HepG2 (cell line): ENCODE measurements around the gene SHC1. TPM values are rescaled to one million over a fixed set of nuclear protein-coding genes. Genes with fewer than 3 reads are reported as not detected.

Experiments
- SIN3B ChIP-seq: fragments of 150-350 bp; IDR thresholded peaks from 2 replicates; pipeline ENCODE4 v1.6.1; 2014; ENCODE audit warnings: low read length
- SIX1 ChIP-seq: sonication (generic); formaldehyde crosslinking; IDR thresholded peaks from 2 replicates; pipeline ENCODE4 v1.4.0; 2020; ENCODE audit warnings: missing genetic modification reagents, borderline replicate concordance
- SRSF9 ChIP-seq: fragments of 200-400 bp; formaldehyde crosslinking; IDR thresholded peaks from 2 replicates; pipeline ENCODE4 v1.6.1; 2018; ENCODE audit warnings: borderline replicate concordance, mild to moderate bottlenecking, low read depth, low read length; ENCODE audit not compliant: insufficient read depth, poor library complexity, severe bottlenecking
- ZBED4 ChIP-seq: sonication (generic); formaldehyde crosslinking; IDR thresholded peaks from 2 replicates; pipeline ENCODE4 v1.4.0; 2020; ENCODE audit warnings: missing genetic modification reagents, borderline replicate concordance
- ZFYVE20 ChIP-seq: sonication (generic); formaldehyde crosslinking; IDR thresholded peaks from 2 replicates; pipeline ENCODE4 v1.8.0; 2023; ENCODE audit warnings: low read depth, mild to moderate bottlenecking, moderate library complexity, missing genetic modification reagents, borderline replicate concordance
- ZNF24 ChIP-seq: fragments of 450-650 bp; IDR thresholded peaks from 2 replicates; pipeline ENCODE4 v1.6.1; 2017; ENCODE audit warnings: antibody characterized with exemption, mild to moderate bottlenecking
- ZNF260 ChIP-seq: sonication (generic); formaldehyde crosslinking; IDR thresholded peaks from 2 replicates; pipeline ENCODE4 v1.4.0; 2020; ENCODE audit warnings: missing genetic modification reagents, low read depth, mild to moderate bottlenecking, borderline replicate concordance
- ZNF782 ChIP-seq: sonication (generic); formaldehyde crosslinking; IDR thresholded peaks from 2 replicates; pipeline ENCODE4 v1.4.0; 2020; ENCODE audit warnings: missing genetic modification reagents, mild to moderate bottlenecking, borderline replicate concordance
- polyA plus RNA-seq, 8 experiments: library from polyadenylated mRNA; depleted of rRNA in 3 of 8; stranded (reverse) in 7 of 8; unstranded in 1 of 8; fragments of >200 nt; fragmentation: Illumina TruSeq in 4 of 8; extraction: Trizol in 4 of 8; gene quantifications; 2 replicates each; pipeline versions ENCODE4 v1.2.1 to v1.2.3, GENCODE V29; 2011 to 2016; ENCODE audit warnings: low read depth in 4 of 8, missing spikeins in 1 of 8, mixed read lengths in 1 of 8; ENCODE audit not compliant: insufficient read depth in 1 of 8
- total RNA-seq, 5 experiments: library from RNA; depleted of rRNA; stranded (reverse); fragments of >200 nt; fragmentation: Illumina TruSeq; extraction: Trizol; gene quantifications; 2 replicates each; pipeline ENCODE4 v1.2.3, GENCODE V29; 2016; ENCODE audit warnings: low read depth in 1 of 5

Gene SHC1
- total and polyA plus RNA-seq, 2 of the 13 experiments (the other 11 are each of a cell fraction or from before 2014, with no cell fraction given) = 52.0 to 137 TPM

GRCh38 chr1:155019377-155020245, 49.1 kb upstream of the SHC1 start (continued):
- no peak for TF ChIP-seq ZBED4 (CRISPR knock-in tag)
- no peak for TF ChIP-seq ZFYVE20 (CRISPR knock-in tag)
- TF ChIP-seq SIN3B = no peak
- no peak for TF ChIP-seq ZNF782
- no peak for TF ChIP-seq ZNF260 (CRISPR knock-in tag)
- TF ChIP-seq ZNF24 = no peak
- no peak for TF ChIP-seq SRSF9
- TF ChIP-seq SIX1 (CRISPR knock-in tag) = no peak
